Measurements from ENCODE around the gene KRABD2.

Gene KRABD2

DNA sequence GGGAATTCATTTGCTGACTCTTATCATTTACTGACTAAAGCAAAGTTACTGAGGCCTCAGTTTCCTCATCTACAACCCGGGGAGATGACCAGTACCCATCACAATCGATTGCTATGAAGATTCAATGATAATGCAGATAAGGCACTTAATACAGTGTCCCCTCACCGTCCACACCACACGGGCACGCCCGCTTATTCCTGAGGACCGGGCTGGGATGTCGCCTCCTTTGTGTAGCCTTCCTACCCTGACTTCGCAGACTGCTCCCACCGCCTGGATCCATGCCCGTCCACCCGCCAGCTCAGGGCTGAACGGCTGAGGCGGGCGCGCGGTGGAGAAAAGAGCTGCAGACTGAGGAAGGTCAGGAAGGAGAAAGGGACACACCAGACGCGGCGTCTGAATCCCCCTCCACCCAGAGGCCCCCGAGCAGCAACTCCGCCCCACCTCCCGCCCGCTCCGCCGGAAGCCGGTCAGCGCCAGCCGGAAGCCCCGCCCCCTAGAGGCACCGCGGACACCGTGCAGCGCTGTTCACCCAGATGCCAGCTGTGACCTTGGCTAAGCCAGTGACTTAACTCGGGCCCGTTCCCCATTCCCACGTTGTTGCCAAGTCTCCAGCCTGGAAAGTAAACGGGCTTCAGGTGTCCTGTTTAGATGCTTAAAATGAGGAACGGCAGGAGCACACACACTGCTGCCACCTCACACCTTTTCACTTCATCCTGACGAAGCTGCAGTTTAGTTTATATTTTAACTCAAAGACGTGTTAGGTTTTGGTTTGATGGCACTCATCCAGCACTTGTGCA lies at the start of gene KRABD2:
KRABD2 (minus strand) TSS at position 434 of the 797 bp plus-strand sequence.
- H3K9me3 ChIP-seq, result no peaks in the 10 kb centered on the region
- H3K4me1 ChIP-seq, result peaks cover 54% of the 10 kb centered on the region
- peak within 1 kb of the TSS; percentile 82 for H3K27ac ChIP-seq
- intact Hi-C loops (cut with DNase I), result no loop called here
- peak; percentile 29 to 83 for TF ChIP-seq POLR2AphosphoS5 (IDR thresholded peaks at IDR 0.05; ENCODE audit: insufficient read depth in 1 of 2, low read depth in 1 of 2)
- TF ChIP-seq POLR2A (IDR thresholded peaks at IDR 0.05), result no peak
- TF ChIP-seq CTCF (IDR thresholded peaks at IDR 0.05), result peak in 2 of 3 experiments; percentile 29 to 61
- no peak for DNase-seq (ENCODE audit: extremely low spot score in 2 of 2)
- H3K4me3 ChIP-seq, result peak within 1 kb of the TSS; percentile 52 to 70
- no peaks in the 10 kb centered on the region for H3K27me3 ChIP-seq
- peaks cover 0 to 38% of the 10 kb centered on the region in 2 donors for H3K36me3 ChIP-seq

DNA sequence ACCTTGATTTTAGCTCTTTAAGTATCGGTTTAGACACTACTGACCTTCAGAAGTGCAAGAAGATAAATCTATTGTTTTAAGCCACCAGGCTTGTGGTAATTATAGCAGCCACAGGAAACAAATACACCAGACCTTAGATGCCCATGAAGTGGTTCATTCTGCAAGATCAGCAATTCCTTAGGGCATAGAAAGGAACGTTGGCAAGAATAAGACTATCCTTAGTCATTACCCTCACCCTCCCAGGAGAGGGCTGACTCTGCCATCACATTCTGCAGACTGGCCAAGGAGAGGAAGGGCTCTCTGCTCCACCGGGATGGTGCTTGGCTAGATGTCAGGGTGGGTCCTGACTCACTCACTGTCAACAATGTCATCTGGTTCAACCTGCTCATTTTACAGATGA lies 45.1 kb upstream of the KRABD2 start:
- intact Hi-C loops (cut with DNase I), result no loop called here
- Histone ChIP-seq H3K27me3 (no peaks in the 10 kb centered on the region), H3K27ac (no peak overlapping the region), H3K9me3 (no peaks in the 10 kb centered on the region), H3K4me1 (peaks cover 9% of the 10 kb centered on the region), H3K4me3 (no peak overlapping the region), H3K36me3 (no peaks in the 10 kb centered on the region)
- no peak for TF ChIP-seq POLR2AphosphoS5 (IDR thresholded peaks at IDR 0.05; ENCODE audit: insufficient read depth in 1 of 2, low read depth in 1 of 2)
- no peak for TF ChIP-seq POLR2A (IDR thresholded peaks at IDR 0.05)
- TF ChIP-seq CTCF (IDR thresholded peaks at IDR 0.05), result no peak
- DNase-seq (ENCODE audit: extremely low spot score in 2 of 2), result no peak

DNA sequence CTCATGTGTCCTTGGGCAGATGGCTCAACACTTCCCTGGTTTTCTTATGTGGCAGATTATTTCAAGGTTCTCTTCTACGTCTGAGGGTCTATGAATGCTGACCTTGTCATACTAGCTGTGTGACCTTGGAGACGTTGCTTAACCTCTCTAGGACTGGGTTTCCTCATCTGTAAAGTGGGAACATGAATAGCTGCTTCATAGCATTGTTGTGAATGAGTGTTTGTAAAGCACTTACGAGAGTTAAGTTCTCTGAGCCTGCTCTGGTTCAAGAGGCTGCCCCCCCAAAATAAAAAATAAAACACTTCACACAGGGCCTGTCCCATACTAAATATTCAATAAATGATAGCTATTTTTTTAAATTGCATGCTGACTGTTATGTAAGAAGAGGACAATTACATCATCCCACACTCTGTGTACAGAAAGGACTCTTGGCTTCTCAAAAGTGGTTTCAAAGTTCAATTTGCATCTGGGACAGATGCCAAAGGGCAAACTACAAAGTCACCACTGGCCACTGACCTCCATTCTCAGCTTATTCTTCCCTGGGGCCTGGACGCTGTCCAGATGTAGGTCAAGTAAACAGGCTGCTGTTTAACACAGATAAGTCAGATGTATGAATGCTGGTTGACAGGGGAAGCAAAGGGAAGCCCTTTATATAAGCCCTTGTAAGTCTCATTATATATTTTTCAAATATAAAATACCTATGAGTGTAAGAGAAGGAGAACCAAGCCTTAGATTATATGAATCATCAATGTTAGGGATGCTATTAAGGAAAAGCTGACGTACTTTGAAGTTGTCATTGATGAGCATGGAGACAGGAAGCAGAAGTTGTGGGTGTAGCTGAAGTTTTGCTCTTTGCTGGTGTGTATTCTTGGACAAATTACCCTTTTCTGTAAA lies 43.8 kb upstream of the KRABD2 start:
- Histone ChIP-seq H3K27ac (peak overlapping the region; percentile 52), H3K27me3 (no peaks in the 10 kb centered on the region), H3K36me3 (no peaks in the 10 kb centered on the region), H3K4me3 (no peak overlapping the region), H3K9me3 (no peaks in the 10 kb centered on the region), H3K4me1 (peaks cover 9% of the 10 kb centered on the region)
- DNase-seq (ENCODE audit: extremely low spot score in 2 of 2), result no peak
- no peak for TF ChIP-seq POLR2A (IDR thresholded peaks at IDR 0.05)
- TF ChIP-seq POLR2AphosphoS5 (IDR thresholded peaks at IDR 0.05; ENCODE audit: insufficient read depth in 1 of 2, low read depth in 1 of 2), result peak in 1 of 2 donors; percentile 54
- TF ChIP-seq CTCF (IDR thresholded peaks at IDR 0.05), result no peak
- intact Hi-C loops (cut with DNase I), result no loop called here

- DNase-seq (ENCODE audit: extremely low spot score in 2 of 2), result no peak
- TF ChIP-seq POLR2AphosphoS5 (IDR thresholded peaks at IDR 0.05; ENCODE audit: insufficient read depth in 1 of 2, low read depth in 1 of 2) (no peak), POLR2A (IDR thresholded peaks at IDR 0.05) (no peak), CTCF (IDR thresholded peaks at IDR 0.05) (no peak)
- peaks cover 9% of the 10 kb centered on the region for H3K4me1 ChIP-seq
- no peak overlapping the region for H3K27ac ChIP-seq
- intact Hi-C loops (cut with DNase I), result loop anchor here (10.0 kb wide), 1 partner anchor 325 kb away; the partner anchor contains the start of gene CCDC42
- no peak overlapping the region for H3K4me3 ChIP-seq
- H3K27me3 ChIP-seq, result no peaks in the 10 kb centered on the region
- no peaks in the 10 kb centered on the region for H3K36me3 ChIP-seq
- no peaks in the 10 kb centered on the region for H3K9me3 ChIP-seq
These were observed 42.8 kb upstream of the KRABD2 start for GRCh38 chr17:8419305-8419704.

Data from vagina (tissue), 2 donors.